Measurements from ENCODE around the gene CREB3L2. TPM values are rescaled to one million over a fixed set of nuclear protein-coding genes. Genes with fewer than 3 reads are reported as not detected.

Gene CREB3L2
- total RNA-seq, 1 experiment from 2014 or later = 60.6 TPM

DNA sequence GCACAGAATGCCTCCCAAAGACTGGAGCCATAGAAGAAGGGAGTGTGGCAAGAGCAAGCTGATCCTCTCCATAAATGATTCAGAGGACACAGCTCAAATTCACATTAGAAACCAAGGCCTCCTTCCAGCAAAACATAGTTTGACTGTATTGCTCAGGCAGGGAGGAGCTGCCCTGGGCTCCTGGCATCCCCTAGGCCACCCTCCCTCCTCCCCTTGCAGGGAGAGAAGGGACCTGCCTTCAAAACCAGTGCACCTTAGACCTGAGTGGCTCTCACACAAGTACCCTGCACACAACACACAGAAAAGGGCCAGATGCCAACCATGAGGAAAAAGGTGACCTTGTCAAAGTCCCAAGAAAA, 64.7 kb downstream of the CREB3L2 start (continued):
- TF ChIP-seq NFE2L1 (CRISPR knock-in tag; IDR thresholded peaks at IDR 0.05) (no peak), JAZF1 (CRISPR knock-in tag; IDR thresholded peaks at IDR 0.05) (no peak), ELF4 (CRISPR knock-in tag; IDR thresholded peaks at IDR 0.05; ENCODE audit: low read depth) (no peak), FOXP1 (CRISPR knock-in tag; IDR thresholded peaks at IDR 0.05; ENCODE audit: borderline replicate concordance) (no peak), USF1 (CRISPR knock-in tag; IDR thresholded peaks at IDR 0.05) (no peak), ZNF396 (CRISPR knock-in tag; IDR thresholded peaks at IDR 0.05; ENCODE audit: borderline replicate concordance) (no peak), TEAD1 (CRISPR knock-in tag; IDR thresholded peaks at IDR 0.05) (no peak), ZNF416 (CRISPR knock-in tag; IDR thresholded peaks at IDR 0.05) (no peak), OVOL2 (CRISPR knock-in tag; IDR thresholded peaks at IDR 0.05; ENCODE audit: borderline replicate concordance) (no peak), E2F4 (CRISPR knock-in tag; IDR thresholded peaks at IDR 0.05; ENCODE audit: borderline replicate concordance, low read depth) (no peak)

- Mint-ChIP-seq H3K9me3 (no peaks in the 10 kb centered on the region), H3K36me3 (no peaks in the 10 kb centered on the region), H3K4me1 (peaks cover 62% of the 10 kb centered on the region), H3K27ac (peak overlapping the region; percentile 63; the same call in 1 of the 2 replicates), H3K27me3 (ENCODE audit: low read depth) (no peaks in the 10 kb centered on the region), H3K4me3 (no peak overlapping the region)
- POLR2A ChIA-PET = no interaction called here
- CTCF ChIA-PET = interaction anchor here (1.0 kb wide), 1 partner anchor 17 kb away, joined by 3 read pairs; no protein-coding TSS in a partner anchor
- DNase-seq (ENCODE audit: low spot score) = no peak
- ATAC-seq = peak; percentile 10; the same call in 1 of the 2 replicates
- TF ChIP-seq FOXK1 (CRISPR knock-in tag; IDR thresholded peaks at IDR 0.05) = no peak
- no peak for TF ChIP-seq ZNF317 (CRISPR knock-in tag; IDR thresholded peaks at IDR 0.05; ENCODE audit: borderline replicate concordance, low read depth)
- TF ChIP-seq ELF4 (CRISPR knock-in tag; IDR thresholded peaks at IDR 0.05; ENCODE audit: low read depth) = no peak
- no peak for TF ChIP-seq SP1 (CRISPR knock-in tag; conservative IDR thresholded peaks at IDR 0.05)
- TF ChIP-seq, protein P1, sequence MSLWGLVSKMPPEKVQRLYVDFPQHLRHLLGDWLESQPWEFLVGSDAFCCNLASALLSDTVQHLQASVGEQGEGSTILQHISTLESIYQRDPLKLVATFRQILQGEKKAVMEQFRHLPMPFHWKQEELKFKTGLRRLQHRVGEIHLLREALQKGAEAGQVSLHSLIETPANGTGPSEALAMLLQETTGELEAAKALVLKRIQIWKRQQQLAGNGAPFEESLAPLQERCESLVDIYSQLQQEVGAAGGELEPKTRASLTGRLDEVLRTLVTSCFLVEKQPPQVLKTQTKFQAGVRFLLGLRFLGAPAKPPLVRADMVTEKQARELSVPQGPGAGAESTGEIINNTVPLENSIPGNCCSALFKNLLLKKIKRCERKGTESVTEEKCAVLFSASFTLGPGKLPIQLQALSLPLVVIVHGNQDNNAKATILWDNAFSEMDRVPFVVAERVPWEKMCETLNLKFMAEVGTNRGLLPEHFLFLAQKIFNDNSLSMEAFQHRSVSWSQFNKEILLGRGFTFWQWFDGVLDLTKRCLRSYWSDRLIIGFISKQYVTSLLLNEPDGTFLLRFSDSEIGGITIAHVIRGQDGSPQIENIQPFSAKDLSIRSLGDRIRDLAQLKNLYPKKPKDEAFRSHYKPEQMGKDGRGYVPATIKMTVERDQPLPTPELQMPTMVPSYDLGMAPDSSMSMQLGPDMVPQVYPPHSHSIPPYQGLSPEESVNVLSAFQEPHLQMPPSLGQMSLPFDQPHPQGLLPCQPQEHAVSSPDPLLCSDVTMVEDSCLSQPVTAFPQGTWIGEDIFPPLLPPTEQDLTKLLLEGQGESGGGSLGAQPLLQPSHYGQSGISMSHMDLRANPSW (CRISPR knock-in tag; conservative IDR thresholded peaks at IDR 0.05; ENCODE audit: low read depth) = no peak
- TF ChIP-seq GTF2I (CRISPR knock-in tag; conservative IDR thresholded peaks at IDR 0.05) = no peak
- no peak for TF ChIP-seq JAZF1 (CRISPR knock-in tag; IDR thresholded peaks at IDR 0.05)
- TF ChIP-seq, protein P2, sequence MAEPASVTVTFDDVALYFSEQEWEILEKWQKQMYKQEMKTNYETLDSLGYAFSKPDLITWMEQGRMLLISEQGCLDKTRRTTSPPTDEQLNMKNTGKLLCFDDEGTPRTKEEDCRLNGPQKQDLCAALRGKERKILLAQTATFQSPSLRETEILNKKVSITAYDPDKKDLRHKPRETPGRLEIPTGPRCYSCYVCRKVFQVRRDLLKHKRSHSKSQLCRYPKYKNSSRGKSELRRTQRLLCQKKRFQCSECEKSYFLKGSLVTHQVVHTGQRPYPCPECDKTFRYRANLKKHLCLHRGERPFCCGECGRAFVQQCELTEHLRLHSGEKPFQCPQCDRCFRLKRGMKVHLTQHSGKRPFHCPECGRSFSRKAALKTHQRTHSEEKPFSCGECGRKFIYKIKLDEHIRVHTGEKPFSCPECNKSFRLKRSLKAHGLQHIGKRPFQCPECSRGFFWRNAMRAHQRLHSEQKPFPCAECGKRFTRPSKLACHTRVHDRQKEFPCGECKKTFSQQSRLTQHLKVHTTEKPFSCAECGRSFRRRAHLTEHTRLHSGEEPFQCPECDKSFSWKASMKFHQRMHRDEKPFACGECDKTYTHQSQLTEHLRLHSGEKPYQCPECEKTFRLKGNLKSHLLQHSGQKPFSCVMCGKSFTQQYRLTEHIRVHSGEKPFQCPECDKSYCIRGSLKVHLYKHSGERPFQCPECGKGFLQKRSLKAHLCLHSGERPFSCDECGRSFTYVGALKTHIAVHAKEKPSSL (CRISPR knock-in tag; conservative IDR thresholded peaks at IDR 0.05) = no peak
- TF ChIP-seq RELA (CRISPR knock-in tag; IDR thresholded peaks at IDR 0.05; ENCODE audit: borderline replicate concordance) = no peak
- TF ChIP-seq NFYB (CRISPR knock-in tag; conservative IDR thresholded peaks at IDR 0.05; ENCODE audit: low read depth) = no peak
- no peak for TF ChIP-seq TEAD1 (CRISPR knock-in tag; IDR thresholded peaks at IDR 0.05)
- TF ChIP-seq TCF7 (CRISPR knock-in tag; IDR thresholded peaks at IDR 0.05; ENCODE audit: low read depth) = no peak
- no peak for TF ChIP-seq HMGA2 (CRISPR knock-in tag; IDR thresholded peaks at IDR 0.05)
- TF ChIP-seq FOXP1 (CRISPR knock-in tag; IDR thresholded peaks at IDR 0.05; ENCODE audit: borderline replicate concordance) = no peak
- TF ChIP-seq, protein P3, sequence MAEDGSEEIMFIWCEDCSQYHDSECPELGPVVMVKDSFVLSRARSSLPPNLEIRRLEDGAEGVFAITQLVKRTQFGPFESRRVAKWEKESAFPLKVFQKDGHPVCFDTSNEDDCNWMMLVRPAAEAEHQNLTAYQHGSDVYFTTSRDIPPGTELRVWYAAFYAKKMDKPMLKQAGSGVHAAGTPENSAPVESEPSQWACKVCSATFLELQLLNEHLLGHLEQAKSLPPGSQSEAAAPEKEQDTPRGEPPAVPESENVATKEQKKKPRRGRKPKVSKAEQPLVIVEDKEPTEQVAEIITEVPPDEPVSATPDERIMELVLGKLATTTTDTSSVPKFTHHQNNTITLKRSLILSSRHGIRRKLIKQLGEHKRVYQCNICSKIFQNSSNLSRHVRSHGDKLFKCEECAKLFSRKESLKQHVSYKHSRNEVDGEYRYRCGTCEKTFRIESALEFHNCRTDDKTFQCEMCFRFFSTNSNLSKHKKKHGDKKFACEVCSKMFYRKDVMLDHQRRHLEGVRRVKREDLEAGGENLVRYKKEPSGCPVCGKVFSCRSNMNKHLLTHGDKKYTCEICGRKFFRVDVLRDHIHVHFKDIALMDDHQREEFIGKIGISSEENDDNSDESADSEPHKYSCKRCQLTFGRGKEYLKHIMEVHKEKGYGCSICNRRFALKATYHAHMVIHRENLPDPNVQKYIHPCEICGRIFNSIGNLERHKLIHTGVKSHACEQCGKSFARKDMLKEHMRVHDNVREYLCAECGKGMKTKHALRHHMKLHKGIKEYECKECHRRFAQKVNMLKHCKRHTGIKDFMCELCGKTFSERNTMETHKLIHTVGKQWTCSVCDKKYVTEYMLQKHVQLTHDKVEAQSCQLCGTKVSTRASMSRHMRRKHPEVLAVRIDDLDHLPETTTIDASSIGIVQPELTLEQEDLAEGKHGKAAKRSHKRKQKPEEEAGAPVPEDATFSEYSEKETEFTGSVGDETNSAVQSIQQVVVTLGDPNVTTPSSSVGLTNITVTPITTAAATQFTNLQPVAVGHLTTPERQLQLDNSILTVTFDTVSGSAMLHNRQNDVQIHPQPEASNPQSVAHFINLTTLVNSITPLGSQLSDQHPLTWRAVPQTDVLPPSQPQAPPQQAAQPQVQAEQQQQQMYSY (CRISPR knock-in tag; IDR thresholded peaks at IDR 0.05) = no peak
- TF ChIP-seq, protein P4, sequence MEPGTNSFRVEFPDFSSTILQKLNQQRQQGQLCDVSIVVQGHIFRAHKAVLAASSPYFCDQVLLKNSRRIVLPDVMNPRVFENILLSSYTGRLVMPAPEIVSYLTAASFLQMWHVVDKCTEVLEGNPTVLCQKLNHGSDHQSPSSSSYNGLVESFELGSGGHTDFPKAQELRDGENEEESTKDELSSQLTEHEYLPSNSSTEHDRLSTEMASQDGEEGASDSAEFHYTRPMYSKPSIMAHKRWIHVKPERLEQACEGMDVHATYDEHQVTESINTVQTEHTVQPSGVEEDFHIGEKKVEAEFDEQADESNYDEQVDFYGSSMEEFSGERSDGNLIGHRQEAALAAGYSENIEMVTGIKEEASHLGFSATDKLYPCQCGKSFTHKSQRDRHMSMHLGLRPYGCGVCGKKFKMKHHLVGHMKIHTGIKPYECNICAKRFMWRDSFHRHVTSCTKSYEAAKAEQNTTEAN (CRISPR knock-in tag; IDR thresholded peaks at IDR 0.05) = no peak
- TF ChIP-seq ZNF121 (CRISPR knock-in tag; IDR thresholded peaks at IDR 0.05) = no peak
- TF ChIP-seq MLX (CRISPR knock-in tag; IDR thresholded peaks at IDR 0.05) = no peak
These were observed 65.2 kb downstream of the CREB3L2 start for GRCh38 chr7:137936509-137937201.
